SK-N-SH treated with all-trans-retinoic acid at 6 μM for 48 hours (cell line): ENCODE data around the gene CPAMD8.

ENCODE experiments used
- ARNTL ChIP-seq: fragments of 450-650 bp; formaldehyde crosslinking; IDR thresholded peaks from 2 replicates; pipeline ENCODE4 v1.5.0; 2020; ENCODE audit warnings: low read depth, mild to moderate bottlenecking, moderate library complexity, borderline replicate concordance
- BACH2 ChIP-seq: fragments of 250-450 bp; sonication (Bioruptor Pico); IDR thresholded peaks from 2 replicates; pipeline ENCODE4 v1.9.0; 2021; ENCODE audit warnings: mild to moderate bottlenecking, borderline replicate concordance
- GLIS3 ChIP-seq: fragments of 250-450 bp; sonication (Bioruptor Pico); IDR thresholded peaks from 2 replicates; pipeline ENCODE4 v1.5.0; 2020; ENCODE audit warnings: mild to moderate bottlenecking, moderate library complexity
- ZNF70 ChIP-seq: fragments of 450-650 bp; formaldehyde crosslinking; IDR thresholded peaks from 2 replicates; pipeline ENCODE4 v1.5.0; 2020; ENCODE audit warnings: mild to moderate bottlenecking, moderate library complexity

- TF ChIP-seq BACH2 (CRISPR knock-in tag), result no peak
- TF ChIP-seq GLIS3 (CRISPR knock-in tag), result no peak
- TF ChIP-seq ARNTL (CRISPR knock-in tag), result no peak
- no peak for TF ChIP-seq ZNF70 (CRISPR knock-in tag)
Measured at GRCh38 chr19:17074634-17075034, 48.0 kb upstream of the CPAMD8 start.
